ENCODE measurements around the gene SUPT6H. TPM values are rescaled to one million over a fixed set of nuclear protein-coding genes. Genes with fewer than 3 reads are reported as not detected.

The SUPT6H gene
- total RNA-seq, 2 experiments from 2014 or later = 33.7 to 76.5 TPM

- Histone ChIP-seq H3K79me2 (ENCODE audit: insufficient read depth, low read depth, low read length) (peaks cover 31% of the 10 kb centered on the region), H3K4me2 (ENCODE audit: low read length) (peak overlapping the region; percentile 96), H2AFZ (ENCODE audit: low read length) (no peak overlapping the region), H3K9me2 (ENCODE audit: insufficient read depth, low read length) (no peaks in the 10 kb centered on the region), H3K4me3 (ENCODE audit: low read depth, low read length, poor library complexity, severe bottlenecking) (peak overlapping the region; percentile 22), H3K4me1 (ENCODE audit: insufficient read depth, low read length, poor library complexity, severe bottlenecking) (peaks cover 76% of the 10 kb centered on the region), H3K27ac (ENCODE audit: low read depth, low read length, poor library complexity, severe bottlenecking) (peak overlapping the region; percentile 82), H3K9me3 (ENCODE audit: low read length) (no peaks in the 10 kb centered on the region), H3K36me3 (ENCODE audit: insufficient read depth, low read length) (peaks cover 57% of the 10 kb centered on the region), H4K20me1 (ENCODE audit: insufficient read depth, low read length) (peaks cover 9% of the 10 kb centered on the region; the same call in 1 of the 2 replicates)
- TF ChIP-seq CTCF (conservative IDR thresholded peaks at IDR 0.05; ENCODE audit: low read length) (0 out of 2 replicates have a peak, but pooled peaks have one; percentile 9), EZH2phosphoT487 (IDR thresholded peaks at IDR 0.05; ENCODE audit: borderline replicate concordance, low read depth, low read length) (no peak)
- no TSS peak for BruUV-seq (replicated peaks)
- ChIA-PET CTCF (ENCODE audit: unreplicated experiment) (no interaction called here), POLR2A (interaction anchor here (1.0 to 4.1 kb wide), 2 partner anchors 16 to 38 kb away, joined by 4 to 56 read pairs; no protein-coding TSS in a partner anchor)
- intact Hi-C loops (cut with micrococcal nuclease; ENCODE audit: unreplicated experiment) = loop anchor here (5.0 kb wide), 2 partner anchors 37 to 127 kb away; no protein-coding TSS in a partner anchor
- peak; percentile 58 for DNase-seq (ENCODE audit: low spot score)
These were observed 63.2 kb downstream of the SUPT6H start for GRCh38 chr17:28725166-28725659.

DNA sequence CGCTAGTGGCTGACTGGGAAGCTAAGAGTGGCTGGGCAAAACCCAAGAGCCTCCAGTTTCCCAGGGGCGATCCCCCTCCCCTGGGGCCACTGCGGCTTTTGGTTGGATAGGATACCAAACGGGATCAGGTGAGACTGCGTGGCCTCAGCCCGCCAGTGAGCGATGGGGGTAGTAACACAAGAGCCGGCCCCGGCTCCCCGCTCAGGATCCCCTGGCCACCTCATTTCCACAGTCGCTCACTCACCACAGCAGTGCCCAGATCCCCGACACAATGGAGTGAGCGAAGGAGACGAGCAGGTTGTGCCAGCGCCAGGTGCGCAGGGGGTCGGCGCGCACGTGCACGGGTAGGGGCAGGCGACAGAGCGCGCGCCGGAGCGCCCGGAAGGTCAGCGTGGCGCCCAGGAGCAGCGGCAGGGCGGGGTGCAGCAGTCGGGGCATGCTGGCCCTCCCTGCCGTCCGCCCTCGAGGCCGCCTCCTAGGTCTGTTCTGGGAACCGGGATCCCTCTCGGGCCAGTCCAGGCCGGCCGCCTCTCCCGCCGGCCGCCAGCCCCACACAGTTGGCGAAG, 63.7 kb downstream of the SUPT6H start:
- peak; percentile 52 for DNase-seq (ENCODE audit: low spot score)
- Histone ChIP-seq H3K9me2 (ENCODE audit: insufficient read depth, low read length) (no peaks in the 10 kb centered on the region), H3K9me3 (ENCODE audit: low read length) (no peaks in the 10 kb centered on the region), H3K27ac (ENCODE audit: low read depth, low read length, poor library complexity, severe bottlenecking) (peak overlapping the region; percentile 82), H3K4me2 (ENCODE audit: low read length) (peak overlapping the region; percentile 96), H3K4me3 (ENCODE audit: low read depth, low read length, poor library complexity, severe bottlenecking) (peak overlapping the region; percentile 22), H3K4me1 (ENCODE audit: insufficient read depth, low read length, poor library complexity, severe bottlenecking) (peaks cover 76% of the 10 kb centered on the region), H3K79me2 (ENCODE audit: insufficient read depth, low read depth, low read length) (peaks cover 25% of the 10 kb centered on the region), H2AFZ (ENCODE audit: low read length) (no peak overlapping the region), H3K36me3 (ENCODE audit: insufficient read depth, low read length) (peaks cover 51% of the 10 kb centered on the region), H4K20me1 (ENCODE audit: insufficient read depth, low read length) (peaks cover 9% of the 10 kb centered on the region; the same call in 1 of the 2 replicates)
- intact Hi-C loops (cut with micrococcal nuclease; ENCODE audit: unreplicated experiment) = loop anchor here (1.0 to 5.0 kb wide), 3 partner anchors 37 to 228 kb away; no protein-coding TSS in a partner anchor
- CTCF ChIA-PET (ENCODE audit: unreplicated experiment) = interaction anchor here (0.5 to 3.5 kb wide), 7 partner anchors 14 to 228 kb away, joined by 3 to 27 read pairs (median 4); no protein-coding TSS in a partner anchor
- no TSS peak for BruUV-seq (replicated peaks)
- TF ChIP-seq EZH2phosphoT487 (IDR thresholded peaks at IDR 0.05; ENCODE audit: borderline replicate concordance, low read depth, low read length) (no peak), CTCF (conservative IDR thresholded peaks at IDR 0.05; ENCODE audit: low read length) (no peak)
- POLR2A ChIA-PET = interaction anchor here (1.0 to 4.1 kb wide), 2 partner anchors 15 to 37 kb away, joined by 4 to 56 read pairs; no protein-coding TSS in a partner anchor

All from OCI-LY7 (cell line).